ENCODE measurements around the gene CCDC73.
"Not testable (repeated sequence)": the region's sequence is repeated elsewhere in the genome, so short reads cannot be mapped to it uniquely, and the experiment has no call there.

The CCDC73 gene

GRCh38 chr11:32722255-32722654 lies 72.2 kb downstream of the CCDC73 start:
- no peak for DNase-seq
- intact Hi-C loops (cut with DNase I) = no loop called here

GRCh38 chr11:32713496-32713895 lies 81.0 kb downstream of the CCDC73 start:
- intact Hi-C loops (cut with DNase I) = no loop called here
- DNase-seq = peak in 3 of 42 donors; percentile 1 to 7 (median 4)

GRCh38 chr11:32708978-32709377 lies 85.5 kb downstream of the CCDC73 start:
- intact Hi-C loops (cut with DNase I); DNase-seq: not testable (repeated sequence)

GRCh38 chr11:32706985-32707741 lies 87.3 kb downstream of the CCDC73 start:
- DNase-seq = no peak
- intact Hi-C loops (cut with DNase I) = no loop called here

- DNase-seq = no peak
- intact Hi-C loops (cut with DNase I) = no loop called here
These were observed 89.0 kb downstream of the CCDC73 start for GRCh38 chr11:32705309-32706033.

- intact Hi-C loops (cut with DNase I) = no loop called here
- no peak for DNase-seq
These were observed 89.7 kb downstream of the CCDC73 start for GRCh38 chr11:32704775-32705174.

- DNase-seq = no peak
- intact Hi-C loops (cut with DNase I) = no loop called here
These were observed 90.2 kb downstream of the CCDC73 start for GRCh38 chr11:32704261-32704660.

- no peak for DNase-seq
- intact Hi-C loops (cut with DNase I) = no loop called here
These were observed 92.8 kb downstream of the CCDC73 start for GRCh38 chr11:32701616-32702015.

GRCh38 chr11:32698579-32698978 lies 95.9 kb downstream of the CCDC73 start:
- DNase-seq = no peak
- intact Hi-C loops (cut with DNase I) = no loop called here

GRCh38 chr11:32671051-32671450 lies 123.4 kb downstream of the CCDC73 start:
- intact Hi-C loops (cut with DNase I) = no loop called here
- no peak for DNase-seq

- intact Hi-C loops (cut with DNase I) = no loop called here
These were observed 134.8 kb downstream of the CCDC73 start for GRCh38 chr11:32659672-32660071.

GRCh38 chr11:32658639-32659406 lies 135.6 kb downstream of the CCDC73 start:
- intact Hi-C loops (cut with DNase I) = no loop called here
- no peak for DNase-seq

More at GRCh38 chr11:32659672-32660071, 134.8 kb downstream of the CCDC73 start:
- no peak for DNase-seq

- DNase-seq = no peak
- intact Hi-C loops (cut with DNase I) = no loop called here
These were observed 150.9 kb downstream of the CCDC73 start for GRCh38 chr11:32643526-32643925.

GRCh38 chr11:32641361-32641760 lies 153.1 kb downstream of the CCDC73 start:
- no peak for DNase-seq
- intact Hi-C loops (cut with DNase I) = no loop called here

GRCh38 chr11:32635819-32636218 lies 158.6 kb downstream of the CCDC73 start:
- intact Hi-C loops (cut with DNase I) = no loop called here

GRCh38 chr11:32630844-32631243 lies 163.6 kb downstream of the CCDC73 start:
- no peak for DNase-seq
- intact Hi-C loops (cut with DNase I) = no loop called here

More at GRCh38 chr11:32635819-32636218, 158.6 kb downstream of the CCDC73 start:
- no peak for DNase-seq

- no peak for DNase-seq
- intact Hi-C loops (cut with DNase I) = no loop called here
These were observed 177.6 kb downstream of the CCDC73 start for GRCh38 chr11:32616903-32617302.

- DNase-seq = no peak
- intact Hi-C loops (cut with DNase I) = no loop called here
These were observed 179.0 kb downstream of the CCDC73 start for GRCh38 chr11:32615422-32615821.

GRCh38 chr11:32613500-32614151 lies 180.8 kb downstream of the CCDC73 start:
- intact Hi-C loops (cut with DNase I) = no loop called here
- no peak for DNase-seq
